CD4-positive, alpha-beta T cell treated with Interleukin-21 for 1 hour (primary cell): ENCODE measurements around the gene SLC35D3.
"Not testable (repeated sequence)": the region's sequence is repeated elsewhere in the genome, so short reads cannot be mapped to it uniquely, and the experiment has no call there.

Experiments
- DNase-seq: peaks from one replicate; pipeline ENCODE4 v3.0.0-alpha.2; 2020

SLC35D3 gene

GRCh38 chr6:136967876-136968752 lies 46.0 kb downstream of the SLC35D3 start:
- DNase-seq = peak; percentile 60

DNA sequence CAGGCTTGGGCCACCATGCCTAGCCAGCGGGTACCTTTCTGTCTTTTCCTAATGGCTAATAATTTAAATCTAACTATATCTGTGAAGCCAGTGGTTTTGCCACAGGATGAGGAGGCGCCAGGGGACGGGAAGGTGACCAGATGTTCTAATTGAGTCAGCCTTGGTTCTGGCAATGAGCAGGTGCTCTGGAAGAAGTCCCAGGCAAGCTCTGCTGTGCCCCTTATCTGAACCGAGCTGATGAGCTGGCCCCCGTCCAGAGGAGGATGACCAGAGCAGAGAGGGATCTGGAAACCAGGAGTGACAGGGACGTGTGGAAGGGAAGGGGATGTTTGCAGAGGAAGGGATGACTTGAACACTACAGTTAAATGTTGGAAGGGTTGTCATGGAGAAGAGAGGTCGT lies 46.7 kb downstream of the SLC35D3 start:
- DNase-seq = no peak

DNA sequence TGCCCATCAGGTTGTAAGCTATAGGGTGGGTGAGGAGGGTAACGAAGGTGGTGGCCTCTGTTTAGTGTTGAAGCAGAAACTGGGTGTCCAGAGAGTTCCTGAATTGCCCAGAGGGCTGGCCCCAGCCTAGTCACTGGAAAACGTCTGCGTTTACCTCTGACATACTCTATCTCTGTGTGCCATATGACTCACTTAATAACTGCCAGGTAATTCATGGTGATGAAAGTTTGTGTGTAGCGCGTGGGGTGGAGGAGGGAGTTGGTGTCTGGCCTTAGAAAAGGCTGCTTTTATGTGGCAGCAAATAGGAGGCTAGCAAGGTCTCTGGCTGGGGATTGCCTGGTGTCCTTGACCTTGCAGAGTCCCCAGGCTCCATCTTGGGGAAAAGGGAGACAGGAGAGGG lies 47.3 kb downstream of the SLC35D3 start:
- DNase-seq = no peak

GRCh38 chr6:136969930-136970329 lies 47.8 kb downstream of the SLC35D3 start:
- DNase-seq = no peak

- DNase-seq = no peak
These were observed 49.5 kb downstream of the SLC35D3 start for GRCh38 chr6:136971609-136972008.

- not testable (repeated sequence) for DNase-seq
These were observed 51.7 kb downstream of the SLC35D3 start for GRCh38 chr6:136973781-136974180.
